DOHH2 (cell line): Measurements from ENCODE around the gene SLC16A10.
"Not testable (repeated sequence)": the region's sequence is repeated elsewhere in the genome, so short reads cannot be mapped to it uniquely, and the experiment has no call there.

Experiments used
- H3F3A ChIP-seq: fragments of 200-600 bp; sonication (generic), shearing (Covaris generic); 2 replicates; pipeline ENCODE4 v1.6.0; 2016; ENCODE audit warnings: antibody characterized with exemption, mild to moderate bottlenecking; ENCODE audit not compliant: control insufficient read depth, insufficient read depth
- H3K27ac ChIP-seq: fragments of 200-600 bp; sonication (generic); 2 replicates; pipeline ENCODE4 v1.5.1; 2014; ENCODE audit warnings: low read depth, mild to moderate bottlenecking, low read length, moderate library complexity
- H3K27me3 ChIP-seq: fragments of 200-600 bp; sonication (generic); 2 replicates; pipeline ENCODE4 v1.6.1; 2014; ENCODE audit warnings: mild to moderate bottlenecking, low read length, mixed read lengths; ENCODE audit not compliant: control insufficient read depth
- H3K36me3 ChIP-seq: fragments of 200-600 bp; sonication (generic); 2 replicates; pipeline ENCODE4 v1.6.1; 2014; ENCODE audit warnings: mild to moderate bottlenecking, low read length, moderate library complexity, mixed read lengths; ENCODE audit not compliant: control insufficient read depth
- H3K4me1 ChIP-seq: fragments of 200-600 bp; sonication (generic); 2 replicates; pipeline ENCODE4 v1.6.1; 2014; ENCODE audit warnings: mild to moderate bottlenecking, low read length, mixed read lengths; ENCODE audit not compliant: control insufficient read depth
- H3K4me2 ChIP-seq: fragments of 200-600 bp; sonication (generic); 2 replicates; pipeline ENCODE4 v1.6.0; 2014; ENCODE audit warnings: mild to moderate bottlenecking, low read length, moderate library complexity
- H3K4me3 ChIP-seq: fragments of 200-600 bp; sonication (generic); 2 replicates; pipeline ENCODE4 v1.5.1; 2014; ENCODE audit warnings: mild to moderate bottlenecking, low read length, mixed read lengths
- H3K79me2 ChIP-seq: fragments of 200-600 bp; sonication (generic); 2 replicates; pipeline ENCODE4 v1.6.1; 2014; ENCODE audit warnings: mild to moderate bottlenecking, low read length, mixed read lengths; ENCODE audit not compliant: control insufficient read depth
- H3K9me2 ChIP-seq: fragments of 200-600 bp; sonication (generic); replicated peaks from 2 replicates; pipeline ENCODE4 v1.6.1; 2014; ENCODE audit warnings: mild to moderate bottlenecking, low read length, mixed read lengths; ENCODE audit not compliant: control insufficient read depth
- H3K9me3 ChIP-seq: fragments of 200-600 bp; sonication (generic); 2 replicates; pipeline ENCODE4 v1.6.1; 2014; ENCODE audit warnings: antibody characterized with exemption, low read length, mixed read lengths; ENCODE audit not compliant: control insufficient read depth, insufficient read depth
- H4K20me1 ChIP-seq: fragments of 200-600 bp; sonication (generic); 2 replicates; pipeline ENCODE4 v1.6.0; 2014; ENCODE audit warnings: low read depth, mild to moderate bottlenecking, antibody characterized with exemption, low read length, moderate library complexity; ENCODE audit not compliant: control insufficient read depth, insufficient read depth
- CTCF ChIP-seq: fragments of 200-600 bp; sonication (generic); IDR thresholded peaks from one replicate; pipeline ENCODE4 v1.5.1; 2014; ENCODE audit warnings: antibody characterized with exemption, mild to moderate bottlenecking, low read depth, low read length; ENCODE audit not compliant: poor library complexity, severe bottlenecking
- EZH2phosphoT487 ChIP-seq: fragments of 200-600 bp; sonication (generic); IDR thresholded peaks from 2 replicates; pipeline ENCODE4 v1.6.1; 2017; ENCODE audit warnings: borderline replicate concordance, mild to moderate bottlenecking, antibody characterized with exemption, low read length, moderate library complexity, mixed read lengths

The SLC16A10 gene

GRCh38 chr6:111252726-111253125 is 165.4 kb downstream of the SLC16A10 start:
- Histone ChIP-seq H3K27ac (no peak overlapping the region), H3K4me1 (peaks cover 11% of the 10 kb centered on the region), H3K4me3 (no peak overlapping the region), H3F3A (peaks cover 4% of the 10 kb centered on the region; the same call in 1 of the 2 replicates), H3K9me2 (no peaks in the 10 kb centered on the region), H3K36me3 (no peaks in the 10 kb centered on the region), H3K27me3 (peaks cover 18% of the 10 kb centered on the region), H4K20me1 (no peaks in the 10 kb centered on the region), H3K4me2 (no peak overlapping the region), H3K79me2 (no peaks in the 10 kb centered on the region), H3K9me3 (no peaks in the 10 kb centered on the region)
- TF ChIP-seq CTCF (no peak), EZH2phosphoT487 (no peak)

- no peak overlapping the region for H3K4me3 ChIP-seq
- peaks cover 4% of the 10 kb centered on the region; the same call in 1 of the 2 replicates for H3F3A ChIP-seq
- no peak overlapping the region for H3K4me2 ChIP-seq
- peaks cover 17% of the 10 kb centered on the region for H3K4me1 ChIP-seq
- H4K20me1 ChIP-seq: no peaks in the 10 kb centered on the region
- TF ChIP-seq EZH2phosphoT487 (no peak), CTCF (no peak)
- H3K9me2 ChIP-seq: no peaks in the 10 kb centered on the region
- H3K27me3 ChIP-seq: peaks cover 18% of the 10 kb centered on the region
- H3K27ac ChIP-seq: no peak overlapping the region
- H3K9me3 ChIP-seq: no peaks in the 10 kb centered on the region
- H3K79me2 ChIP-seq: no peaks in the 10 kb centered on the region
- H3K36me3 ChIP-seq: no peaks in the 10 kb centered on the region
These were observed 166.9 kb downstream of the SLC16A10 start for GRCh38 chr6:111254004-111254778.

- peaks cover 4% of the 10 kb centered on the region; the same call in 1 of the 2 replicates for H3F3A ChIP-seq
- no peak overlapping the region for H3K4me2 ChIP-seq
- peaks cover 18% of the 10 kb centered on the region for H3K27me3 ChIP-seq
- no peaks in the 10 kb centered on the region for H3K9me3 ChIP-seq
- no peak overlapping the region for H3K4me3 ChIP-seq
- peaks cover 5% of the 10 kb centered on the region for H3K79me2 ChIP-seq
- no peaks in the 10 kb centered on the region for H3K36me3 ChIP-seq
- no peaks in the 10 kb centered on the region for H4K20me1 ChIP-seq
- no peaks in the 10 kb centered on the region for H3K9me2 ChIP-seq
- H3K4me1 ChIP-seq: peaks cover 17% of the 10 kb centered on the region
- H3K27ac ChIP-seq: no peak overlapping the region
- TF ChIP-seq CTCF (no peak), EZH2phosphoT487 (no peak)
These were observed 167.5 kb downstream of the SLC16A10 start for GRCh38 chr6:111254779-111255166.

GRCh38 chr6:111255838-111256237 is 168.5 kb downstream of the SLC16A10 start:
- H3K9me3 ChIP-seq, H3F3A ChIP-seq, H4K20me1 ChIP-seq, H3K4me2 ChIP-seq, H3K36me3 ChIP-seq, H3K9me2 ChIP-seq, H3K27ac ChIP-seq, H3K4me3 ChIP-seq: not testable (repeated sequence)
- Histone ChIP-seq H3K27me3 (peaks cover 18% of the 10 kb centered on the region), H3K4me1 (peaks cover 26% of the 10 kb centered on the region), H3K79me2 (peaks cover 16% of the 10 kb centered on the region)
